HEK293T (cell line): Measurements from ENCODE around the gene CDK8.
A peak's percentile ranks its signal among the peaks of the same experiment; 100 is the strongest.

Experiments used
- CTCF ChIA-PET: fragments of 350-600 bp; formaldehyde crosslinking; extraction: SDS; loops from one replicate; lab custom pipeline; 2021; ENCODE audit warnings: antibody characterized with exemption, inconsistent platforms; lab: Yijun Ruan, JAX
- POLR2A ChIA-PET: fragments of 350-600 bp; formaldehyde crosslinking; extraction: SDS; loops from one replicate; lab custom pipeline; 2020; ENCODE audit warnings: antibody characterized with exemption, inconsistent platforms; lab: Yijun Ruan, JAX
- DNase-seq: peaks from one replicate; pipeline ENCODE4 v3.0.0; 2012; ENCODE audit warnings: mixed read lengths; ENCODE audit errors: extremely low spot score
- ARNT ChIP-seq: fragments of 450-650 bp; IDR thresholded peaks from 2 replicates; pipeline ENCODE4 v1.6.1; 2017; ENCODE audit warnings: mild to moderate bottlenecking
- BHLHE40 ChIP-seq: fragments of 450-650 bp; IDR thresholded peaks from 2 replicates; pipeline ENCODE4 v1.6.1; 2016; ENCODE audit warnings: mild to moderate bottlenecking, moderate library complexity, borderline replicate concordance
- CTBP1 ChIP-seq: fragments of 450-650 bp; IDR thresholded peaks from 2 replicates; pipeline ENCODE4 v1.6.1; 2016; ENCODE audit warnings: borderline replicate concordance
- ELF4 ChIP-seq: fragments of 450-650 bp; IDR thresholded peaks from 2 replicates; pipeline ENCODE4 v1.6.1; 2017; ENCODE audit warnings: antibody characterized with exemption
- FOXA1 ChIP-seq: fragments of 450-650 bp; IDR thresholded peaks from 2 replicates; pipeline ENCODE4 v1.6.1; 2016; ENCODE audit warnings: mild to moderate bottlenecking
- FOXK2 ChIP-seq: fragments of 450-650 bp; IDR thresholded peaks from 2 replicates; pipeline ENCODE4 v1.6.1; 2016; ENCODE audit warnings: mild to moderate bottlenecking
- FOXM1 ChIP-seq: fragments of 450-650 bp; IDR thresholded peaks from 2 replicates; pipeline ENCODE4 v1.6.1; 2017; ENCODE audit warnings: mild to moderate bottlenecking, borderline replicate concordance
- HDGF ChIP-seq: fragments of 450-650 bp; IDR thresholded peaks from 2 replicates; pipeline ENCODE4 v1.6.1; 2017; ENCODE audit warnings: antibody characterized with exemption, borderline replicate concordance
- L3MBTL2 ChIP-seq: fragments of 450-650 bp; conservative IDR thresholded peaks from 2 replicates; pipeline ENCODE4 v1.6.1; 2016; ENCODE audit warnings: mild to moderate bottlenecking
- LEF1 ChIP-seq: fragments of 450-650 bp; IDR thresholded peaks from 2 replicates; pipeline ENCODE4 v1.6.1; 2017; ENCODE audit warnings: mild to moderate bottlenecking, borderline replicate concordance
- NFRKB ChIP-seq: fragments of 450-650 bp; IDR thresholded peaks from 2 replicates; pipeline ENCODE4 v1.6.1; 2016; ENCODE audit warnings: mild to moderate bottlenecking, moderate library complexity
- SP1 ChIP-seq: fragments of 450-650 bp; IDR thresholded peaks from 2 replicates; pipeline ENCODE4 v1.6.1; 2017
- SUZ12 ChIP-seq: fragments of 450-650 bp; IDR thresholded peaks from 2 replicates; pipeline ENCODE4 v1.6.1; 2016; ENCODE audit warnings: mild to moderate bottlenecking
- TARDBP ChIP-seq: fragments of 450-650 bp; IDR thresholded peaks from 2 replicates; pipeline ENCODE4 v1.6.1; 2016
- ZNF384 ChIP-seq: fragments of 450-650 bp; IDR thresholded peaks from 2 replicates; pipeline ENCODE4 v1.6.1; 2016
- TF ChIP-seq, protein P1 (sequence below): fragments of 450-650 bp; IDR thresholded peaks from 2 replicates; pipeline ENCODE4 v1.6.1; 2016

CDK8 gene

GRCh38 chr13:26253787-26254582 lies at the start of gene CDK8:
TSS of gene CDK8 (plus strand) at chr13:26254129. CDS start at chr13:26254642, 513 bp downstream.
- ChIA-PET CTCF (interaction anchor here (1.4 kb wide), 1 partner anchor 12 kb away, joined by 3 read pairs; no protein-coding TSS in a partner anchor), POLR2A (interaction anchor here (0.6 kb wide), 1 partner anchor 33 kb away, joined by 4 read pairs; no protein-coding TSS in a partner anchor)
- TF ChIP-seq BHLHE40 (no peak), ARNT (no peak), L3MBTL2 (peak; percentile 62), SUZ12 (peak; percentile 70; the same call in 1 of the 2 replicates), LEF1 (no peak), NFRKB (no peak), HDGF (no peak)
- DNase-seq, result peak; percentile 66

DNA sequence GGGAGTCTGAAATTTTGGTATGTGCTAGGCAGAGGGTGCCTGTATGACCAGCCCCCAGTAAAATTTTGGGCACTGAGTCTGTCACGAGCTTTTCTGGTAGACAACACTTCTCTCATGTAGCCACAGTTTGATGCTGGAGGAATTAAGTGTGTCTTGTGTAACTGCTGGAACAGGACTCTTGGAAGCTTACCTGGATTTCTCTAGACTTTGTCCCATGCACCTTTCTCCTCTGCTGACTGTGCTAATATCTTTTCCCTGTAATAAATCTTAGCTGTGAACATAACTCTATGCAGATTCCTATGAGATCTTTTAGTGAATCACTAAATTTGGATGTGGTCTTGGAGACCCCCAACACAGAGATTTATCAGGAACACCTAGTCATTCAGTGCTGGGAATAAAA lies 45.6 kb upstream of the CDK8 start:
- no peak for DNase-seq
- TF ChIP-seq SUZ12 (no peak), FOXA1 (no peak), BHLHE40 (no peak), FOXK2 (no peak), ARNT (no peak), LEF1 (no peak), HDGF (no peak), TARDBP (no peak)
- TF ChIP-seq, protein P1, sequence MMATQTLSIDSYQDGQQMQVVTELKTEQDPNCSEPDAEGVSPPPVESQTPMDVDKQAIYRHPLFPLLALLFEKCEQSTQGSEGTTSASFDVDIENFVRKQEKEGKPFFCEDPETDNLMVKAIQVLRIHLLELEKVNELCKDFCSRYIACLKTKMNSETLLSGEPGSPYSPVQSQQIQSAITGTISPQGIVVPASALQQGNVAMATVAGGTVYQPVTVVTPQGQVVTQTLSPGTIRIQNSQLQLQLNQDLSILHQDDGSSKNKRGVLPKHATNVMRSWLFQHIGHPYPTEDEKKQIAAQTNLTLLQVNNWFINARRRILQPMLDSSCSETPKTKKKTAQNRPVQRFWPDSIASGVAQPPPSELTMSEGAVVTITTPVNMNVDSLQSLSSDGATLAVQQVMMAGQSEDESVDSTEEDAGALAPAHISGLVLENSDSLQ, result no peak
- ChIA-PET POLR2A (interaction anchor here (0.9 kb wide), 1 partner anchor 13 kb away, joined by 3 read pairs; no protein-coding TSS in a partner anchor), CTCF (no interaction called here)

DNA sequence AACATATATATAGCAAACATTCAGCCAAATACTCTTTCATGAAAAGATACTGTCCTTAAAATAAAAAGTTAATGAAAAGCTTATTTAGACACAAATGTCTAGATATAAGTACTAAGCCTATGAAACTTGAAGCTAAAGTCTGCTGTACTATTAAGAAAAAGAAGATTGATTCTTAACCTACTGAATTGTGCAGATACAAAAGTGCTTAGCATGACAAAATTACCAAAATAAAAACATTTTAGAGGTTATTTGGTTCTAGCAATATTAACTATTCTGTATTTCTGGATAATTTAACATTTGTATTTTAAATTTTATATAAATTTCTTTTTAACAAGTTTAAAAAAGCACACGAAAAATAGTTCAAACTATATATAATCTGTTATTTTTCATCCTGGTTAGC lies 40.6 kb upstream of the CDK8 start:
- ChIA-PET POLR2A (no interaction called here), CTCF (no interaction called here)
- no peak for DNase-seq
- TF ChIP-seq ARNT (no peak), ELF4 (no peak), SP1 (no peak), L3MBTL2 (no peak), FOXM1 (no peak), HDGF (no peak), ZNF384 (no peak), FOXA1 (no peak), LEF1 (no peak), BHLHE40 (no peak), SUZ12 (no peak), TARDBP (no peak), NFRKB (no peak), FOXK2 (no peak), CTBP1 (no peak)
- TF ChIP-seq, protein P1, result no peak

- CTCF ChIA-PET, result no interaction called here
- DNase-seq, result no peak
- TF ChIP-seq BHLHE40 (no peak), HDGF (no peak), ZNF384 (no peak), NFRKB (no peak), TARDBP (no peak), LEF1 (no peak), ELF4 (no peak), FOXK2 (no peak), L3MBTL2 (no peak), FOXM1 (no peak)
- TF ChIP-seq, protein P1, result no peak
- POLR2A ChIA-PET, result no interaction called here
Observed at GRCh38 chr13:26213982-26214381, 39.9 kb upstream of the CDK8 start.

DNA sequence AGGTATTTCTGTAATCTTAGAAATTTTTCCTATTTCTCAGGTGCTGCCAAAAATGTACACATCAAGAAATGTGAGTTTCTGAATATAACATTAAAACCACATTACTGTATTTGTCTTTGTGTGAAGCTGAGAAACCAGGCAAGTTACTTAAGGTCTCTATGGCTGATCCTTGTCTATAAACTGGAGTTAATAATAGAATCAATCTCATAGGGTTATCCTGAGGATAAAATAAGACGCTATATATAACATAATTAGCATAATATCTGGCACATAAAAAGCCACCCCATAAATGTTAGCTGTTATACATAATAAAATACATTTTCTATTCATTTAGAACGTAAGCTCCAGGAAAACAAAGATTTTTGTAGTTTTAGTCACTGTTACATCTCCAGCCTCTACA lies 37.9 kb upstream of the CDK8 start:
- CTCF ChIA-PET, result no interaction called here

GRCh38 chr13:26219726-26220125 lies 34.2 kb upstream of the CDK8 start:
- DNase-seq, result no peak
- ChIA-PET CTCF (no interaction called here), POLR2A (no interaction called here)
- TF ChIP-seq SP1 (no peak), SUZ12 (no peak), CTBP1 (no peak), HDGF (no peak), LEF1 (no peak), FOXA1 (no peak), FOXK2 (no peak), ZNF384 (no peak), NFRKB (no peak), L3MBTL2 (no peak), ELF4 (no peak), TARDBP (no peak), FOXM1 (no peak), ARNT (no peak), BHLHE40 (no peak)
- TF ChIP-seq, protein P1, result no peak

More for the DNA sequence above, 37.9 kb upstream of the CDK8 start:
- TF ChIP-seq, protein P1, result no peak
- TF ChIP-seq SP1 (no peak), ELF4 (no peak), CTBP1 (no peak)
- POLR2A ChIA-PET, result no interaction called here
- DNase-seq, result no peak
